GM12874 (cell line): ENCODE measurements around the gene STK39.

Source experiments
- TF ChIP-seq, protein P1 (sequence below): IDR thresholded peaks from 2 replicates; pipeline ENCODE4 v1.5.1; 2011; ENCODE audit warnings: low read depth, mild to moderate bottlenecking, control low read depth, low read length, moderate library complexity; ENCODE audit not compliant: insufficient read depth

The STK39 gene

GRCh38 chr2:167962436-167963226 lies 284.8 kb downstream of the STK39 start:
- TF ChIP-seq, protein P1, sequence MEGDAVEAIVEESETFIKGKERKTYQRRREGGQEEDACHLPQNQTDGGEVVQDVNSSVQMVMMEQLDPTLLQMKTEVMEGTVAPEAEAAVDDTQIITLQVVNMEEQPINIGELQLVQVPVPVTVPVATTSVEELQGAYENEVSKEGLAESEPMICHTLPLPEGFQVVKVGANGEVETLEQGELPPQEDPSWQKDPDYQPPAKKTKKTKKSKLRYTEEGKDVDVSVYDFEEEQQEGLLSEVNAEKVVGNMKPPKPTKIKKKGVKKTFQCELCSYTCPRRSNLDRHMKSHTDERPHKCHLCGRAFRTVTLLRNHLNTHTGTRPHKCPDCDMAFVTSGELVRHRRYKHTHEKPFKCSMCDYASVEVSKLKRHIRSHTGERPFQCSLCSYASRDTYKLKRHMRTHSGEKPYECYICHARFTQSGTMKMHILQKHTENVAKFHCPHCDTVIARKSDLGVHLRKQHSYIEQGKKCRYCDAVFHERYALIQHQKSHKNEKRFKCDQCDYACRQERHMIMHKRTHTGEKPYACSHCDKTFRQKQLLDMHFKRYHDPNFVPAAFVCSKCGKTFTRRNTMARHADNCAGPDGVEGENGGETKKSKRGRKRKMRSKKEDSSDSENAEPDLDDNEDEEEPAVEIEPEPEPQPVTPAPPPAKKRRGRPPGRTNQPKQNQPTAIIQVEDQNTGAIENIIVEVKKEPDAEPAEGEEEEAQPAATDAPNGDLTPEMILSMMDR: no peak

DNA sequence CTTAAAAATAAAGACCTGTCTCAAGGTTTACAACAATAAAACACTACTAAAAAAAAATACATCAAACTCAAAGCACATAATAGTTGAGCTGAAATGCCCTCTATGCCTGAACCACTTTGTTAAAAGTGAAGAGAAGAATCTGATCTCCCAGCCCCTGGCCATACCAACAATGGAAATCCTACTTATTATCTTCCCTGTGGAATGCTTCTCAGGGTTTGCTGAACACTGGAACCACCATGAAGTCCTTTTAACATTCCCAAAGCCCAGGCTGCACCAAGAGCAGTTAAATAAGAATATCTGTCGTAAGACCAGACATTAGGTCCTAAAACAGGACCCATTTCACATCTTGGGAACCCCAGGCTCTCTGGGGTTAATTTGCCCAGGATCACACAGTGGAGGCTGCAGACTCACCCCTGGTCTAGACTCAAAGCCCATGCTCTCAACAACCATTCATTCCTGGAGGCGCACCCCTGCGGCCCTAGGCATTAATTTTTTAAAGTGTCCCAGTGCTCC lies 285.8 kb downstream of the STK39 start:
- TF ChIP-seq, protein P1: no peak

DNA sequence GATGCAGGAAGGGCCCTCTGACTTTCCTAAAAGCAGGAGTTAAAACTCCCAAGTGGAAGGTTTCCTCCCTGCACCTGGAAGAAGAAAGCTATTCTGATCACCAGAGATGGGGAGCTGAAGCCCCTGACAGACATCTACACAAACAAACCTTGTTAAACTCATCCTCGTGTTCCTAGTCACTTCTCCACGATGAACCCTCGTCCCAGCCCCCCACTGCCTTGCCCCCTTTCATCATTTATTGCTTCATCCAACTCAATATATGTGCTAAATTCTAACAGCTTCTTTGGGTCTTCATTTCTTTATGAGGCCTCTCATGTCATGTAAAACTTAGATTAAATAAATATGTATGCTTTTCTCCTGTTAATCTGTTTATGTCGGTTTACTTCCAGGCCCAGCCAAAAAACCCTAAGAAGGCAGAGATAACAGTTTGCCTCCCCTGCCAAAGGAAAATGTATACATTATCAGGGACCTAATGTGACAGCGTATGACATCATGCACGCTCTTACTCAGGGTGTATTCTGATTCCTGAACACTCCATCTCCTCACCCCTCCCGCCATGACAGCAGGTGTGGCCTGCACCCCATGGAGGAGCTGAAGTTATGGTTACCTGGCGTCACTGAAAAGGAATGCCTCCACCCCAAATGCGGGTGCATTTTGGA lies 287.2 kb downstream of the STK39 start:
- TF ChIP-seq, protein P1: no peak

DNA sequence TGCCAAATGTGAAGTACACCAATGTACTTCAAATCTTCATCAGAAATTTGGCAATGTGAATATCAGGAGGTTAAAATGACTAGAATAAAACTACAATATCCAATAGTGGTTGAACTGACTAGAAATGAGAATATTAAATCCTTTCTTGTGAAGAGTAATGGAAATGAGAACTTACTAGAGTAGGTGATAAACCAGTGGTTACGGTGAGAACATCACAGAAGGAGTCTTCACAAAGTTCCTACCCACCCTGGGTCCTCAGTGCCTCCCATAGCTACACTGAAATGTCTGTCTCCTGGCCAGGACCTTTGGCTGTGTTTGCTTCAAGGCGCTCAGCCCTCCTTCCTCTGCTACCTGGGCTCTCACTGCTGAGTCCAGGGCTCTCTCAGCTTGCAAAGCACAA lies 289.7 kb downstream of the STK39 start:
- TF ChIP-seq, protein P1: no peak

DNA sequence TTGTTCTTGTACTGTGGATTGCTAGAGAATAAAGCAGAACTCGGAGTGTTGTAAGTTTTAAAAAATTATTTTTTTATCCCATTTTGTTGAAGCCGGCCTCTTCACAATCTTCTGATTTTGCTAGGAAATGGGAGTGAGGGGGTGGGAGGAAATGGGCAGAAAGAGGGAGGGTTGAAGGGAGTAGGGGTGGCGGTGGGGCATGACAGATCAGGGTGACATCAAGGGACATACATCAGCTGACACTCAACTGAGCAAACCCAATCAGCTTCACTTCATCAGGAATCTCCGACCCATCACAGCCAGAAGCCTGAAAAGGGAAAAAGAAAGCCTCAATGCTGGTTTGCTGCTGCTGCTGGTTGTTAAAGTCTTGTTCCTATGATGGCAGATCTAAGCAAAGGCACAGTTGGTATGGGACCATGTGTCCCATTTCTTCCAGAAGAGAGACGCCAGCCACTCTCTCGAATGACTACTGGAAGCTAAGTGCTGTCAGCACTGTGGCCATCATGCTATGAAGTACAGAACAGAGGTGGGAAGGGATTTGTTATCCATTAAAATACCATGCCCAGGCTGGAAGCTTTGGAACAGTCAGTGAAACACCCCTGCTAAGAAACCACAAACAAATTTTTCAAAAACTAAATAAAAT lies 292.0 kb downstream of the STK39 start:
- TF ChIP-seq, protein P1: no peak

GRCh38 chr2:167954495-167954894 lies 292.9 kb downstream of the STK39 start:
- TF ChIP-seq, protein P1: no peak

DNA sequence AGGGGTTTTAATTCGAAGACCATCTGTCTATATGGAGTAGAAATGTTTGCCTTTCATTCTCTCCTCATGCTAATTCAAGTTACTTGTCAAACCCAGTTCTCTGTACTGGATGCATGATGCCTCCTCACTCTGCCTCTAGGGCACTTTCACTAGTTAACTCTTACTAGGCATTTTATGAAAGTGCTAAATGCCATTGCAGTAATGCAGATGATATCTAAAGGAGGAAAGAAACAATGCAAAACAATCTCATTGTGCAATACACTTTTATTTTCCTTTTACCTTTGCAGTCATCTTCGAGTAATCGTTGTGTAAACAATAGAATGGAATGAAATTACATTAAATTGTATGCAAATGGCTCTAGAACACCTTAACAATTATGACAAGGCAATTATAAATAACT lies 293.6 kb downstream of the STK39 start:
- TF ChIP-seq, protein P1: no peak
